Measurements from ENCODE around the gene TEX52. TPM values are rescaled to one million over a fixed set of nuclear protein-coding genes. Genes with fewer than 3 reads are reported as not detected.

TEX52 gene
- polyA plus RNA-seq, 3 donors, result not detected

GRCh38 chr12:2842948-2843347 is 13.9 kb downstream of the TEX52 start:
- Histone ChIP-seq H4K20me1 (ENCODE audit: insufficient read depth, low read length) (no peaks in the 10 kb centered on the region), H3K4me1 (ENCODE audit: control insufficient read depth in 1 of 2, insufficient read depth in 2 of 2, low read length in 2 of 2) (no peaks in the 10 kb centered on the region), H3K9me3 (replicated peaks in 1 of 2; ENCODE audit: control insufficient read depth in 1 of 2, insufficient read depth in 1 of 2, low read length in 2 of 2) (no peaks in the 10 kb centered on the region), H3K4me2 (replicated peaks; ENCODE audit: extremely low read depth, low read length, poor library complexity, severe bottlenecking) (no peak overlapping the region), H2AFZ (ENCODE audit: insufficient read depth, low read depth, low read length, poor library complexity, severe bottlenecking) (no peak overlapping the region), H3K9ac (ENCODE audit: insufficient read depth, low read length, poor library complexity, severe bottlenecking) (no peak overlapping the region), H3K36me3 (replicated peaks in 1 of 2; ENCODE audit: control insufficient read depth in 1 of 2, insufficient read depth in 2 of 2, low read length in 2 of 2) (peaks cover 11 to 28% of the 10 kb centered on the region in 2 donors), H3K4me3 (replicated peaks in 1 of 3; ENCODE audit: low read depth in 2 of 3, low read length in 3 of 3) (no peak overlapping the region), H3K27me3 (ENCODE audit: control insufficient read depth in 2 of 2, insufficient read depth in 2 of 2, low read length in 2 of 2) (no peaks in the 10 kb centered on the region), H3K79me2 (ENCODE audit: insufficient read depth, low read length) (no peaks in the 10 kb centered on the region), H3K27ac (ENCODE audit: low read depth in 1 of 2, low read length in 2 of 2) (no peak overlapping the region)
- Mint-ChIP-seq H3K4me1 (peaks cover 9% of the 10 kb centered on the region), H3K9me3 (peaks cover 0 to 2% (median 0%) of the 10 kb centered on the region in 7 donors), H3K27ac (peak overlapping the region in 2 of 7 donors; percentile 53 to 64), H3K4me3 (no peak overlapping the region), H3K27me3 (ENCODE audit: low read depth in 3 of 3) (no peaks in the 10 kb centered on the region), H3K36me3 (peaks cover 33 to 57% of the 10 kb centered on the region in 2 donors)
- TF ChIP-seq, protein P1, sequence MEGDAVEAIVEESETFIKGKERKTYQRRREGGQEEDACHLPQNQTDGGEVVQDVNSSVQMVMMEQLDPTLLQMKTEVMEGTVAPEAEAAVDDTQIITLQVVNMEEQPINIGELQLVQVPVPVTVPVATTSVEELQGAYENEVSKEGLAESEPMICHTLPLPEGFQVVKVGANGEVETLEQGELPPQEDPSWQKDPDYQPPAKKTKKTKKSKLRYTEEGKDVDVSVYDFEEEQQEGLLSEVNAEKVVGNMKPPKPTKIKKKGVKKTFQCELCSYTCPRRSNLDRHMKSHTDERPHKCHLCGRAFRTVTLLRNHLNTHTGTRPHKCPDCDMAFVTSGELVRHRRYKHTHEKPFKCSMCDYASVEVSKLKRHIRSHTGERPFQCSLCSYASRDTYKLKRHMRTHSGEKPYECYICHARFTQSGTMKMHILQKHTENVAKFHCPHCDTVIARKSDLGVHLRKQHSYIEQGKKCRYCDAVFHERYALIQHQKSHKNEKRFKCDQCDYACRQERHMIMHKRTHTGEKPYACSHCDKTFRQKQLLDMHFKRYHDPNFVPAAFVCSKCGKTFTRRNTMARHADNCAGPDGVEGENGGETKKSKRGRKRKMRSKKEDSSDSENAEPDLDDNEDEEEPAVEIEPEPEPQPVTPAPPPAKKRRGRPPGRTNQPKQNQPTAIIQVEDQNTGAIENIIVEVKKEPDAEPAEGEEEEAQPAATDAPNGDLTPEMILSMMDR (IDR thresholded peaks at IDR 0.05), result no peak
- intact Hi-C loops (cut with micrococcal nuclease), result no loop called here
- WGBS (ENCODE audit: insufficient coverage), result 94% methylated on average over 4 of the region's 5 CpGs
- DNase-seq, result no peak

DNA sequence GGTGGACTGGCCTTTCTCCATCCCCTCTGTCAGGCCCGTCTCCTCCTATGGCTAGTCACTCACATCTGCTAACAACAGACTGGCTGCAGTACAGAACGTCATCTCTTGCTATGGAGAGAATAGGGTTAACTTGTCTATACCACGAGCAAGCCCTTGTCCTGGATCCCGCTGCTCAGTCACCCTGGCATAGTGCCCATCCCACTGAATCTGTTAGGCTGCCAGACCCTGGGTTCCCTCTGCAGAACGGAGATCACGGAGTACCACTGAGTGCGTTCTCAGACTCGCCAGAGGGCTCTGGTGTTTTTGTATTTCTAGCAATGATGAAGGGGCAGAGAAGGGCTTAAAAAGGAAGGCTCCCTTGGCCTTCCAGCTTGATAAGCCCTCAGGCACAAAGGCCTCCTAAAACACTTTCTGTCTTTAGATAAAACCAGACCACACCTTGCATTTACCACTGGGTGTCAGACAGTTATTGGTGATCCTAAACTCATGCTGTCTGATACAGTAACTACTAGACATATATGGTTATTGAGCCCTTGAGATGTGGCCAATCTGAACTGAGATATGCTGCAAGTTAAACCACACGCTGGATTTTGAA is 15.7 kb downstream of the TEX52 start:
- Histone ChIP-seq H3K27me3 (ENCODE audit: control insufficient read depth in 2 of 2, insufficient read depth in 2 of 2, low read length in 2 of 2) (no peaks in the 10 kb centered on the region), H3K79me2 (ENCODE audit: insufficient read depth, low read length) (no peaks in the 10 kb centered on the region), H3K36me3 (replicated peaks in 1 of 2; ENCODE audit: control insufficient read depth in 1 of 2, insufficient read depth in 2 of 2, low read length in 2 of 2) (peaks cover 11 to 24% of the 10 kb centered on the region in 2 donors), H3K4me1 (ENCODE audit: control insufficient read depth in 1 of 2, insufficient read depth in 2 of 2, low read length in 2 of 2) (no peaks in the 10 kb centered on the region), H3K9ac (ENCODE audit: insufficient read depth, low read length, poor library complexity, severe bottlenecking) (no peak overlapping the region), H3K4me3 (replicated peaks in 1 of 3; ENCODE audit: low read depth in 2 of 3, low read length in 3 of 3) (no peak overlapping the region), H4K20me1 (ENCODE audit: insufficient read depth, low read length) (no peaks in the 10 kb centered on the region), H3K9me3 (replicated peaks in 1 of 2; ENCODE audit: control insufficient read depth in 1 of 2, insufficient read depth in 1 of 2, low read length in 2 of 2) (no peaks in the 10 kb centered on the region), H3K4me2 (replicated peaks; ENCODE audit: extremely low read depth, low read length, poor library complexity, severe bottlenecking) (no peak overlapping the region), H3K27ac (ENCODE audit: low read depth in 1 of 2, low read length in 2 of 2) (no peak overlapping the region), H2AFZ (ENCODE audit: insufficient read depth, low read depth, low read length, poor library complexity, severe bottlenecking) (no peak overlapping the region)
- H3K27me3 Mint-ChIP-seq (ENCODE audit: low read depth in 3 of 3), result no peaks in the 10 kb centered on the region
- H3K27ac Mint-ChIP-seq, result no peak overlapping the region
- intact Hi-C loops (cut with micrococcal nuclease), result no loop called here
- peaks cover 14% of the 10 kb centered on the region for H3K4me1 Mint-ChIP-seq
- peaks cover 31 to 52% of the 10 kb centered on the region in 2 donors for H3K36me3 Mint-ChIP-seq
- DNase-seq, result no peak
- no peak overlapping the region for H3K4me3 Mint-ChIP-seq
- peaks cover 0 to 2% (median 0%) of the 10 kb centered on the region in 7 donors for H3K9me3 Mint-ChIP-seq
- TF ChIP-seq, protein P1 (IDR thresholded peaks at IDR 0.05), result no peak
- WGBS (ENCODE audit: insufficient coverage), result 56% methylated on average over 4 of the region's 9 CpGs
